Articular chondrocyte of knee joint (primary cell): Measurements from ENCODE around the gene LRRC14B. TPM values are rescaled to one million over a fixed set of nuclear protein-coding genes. Genes with fewer than 3 reads are reported as not detected.

Experiments used
- small RNA-seq: library from RNA; depleted of rRNA; stranded (forward); fragments of <200 nt; gene quantifications from one replicate; pipeline ENCODE3, GENCODE V24; 2012
- total RNA-seq: library from RNA; depleted of rRNA; stranded (reverse); fragments of >200 nt; gene quantifications from 2 replicates; pipeline ENCODE4 v1.2.3, GENCODE V29; 2012

LRRC14B gene
- total RNA-seq: not detected in 2 replicates

GRCh38 chr5:191036-191948, at the start of gene LRRC14B:
TSS of gene LRRC14B (plus strand) at chr5:191495. CDS start at chr5:191539, 44 bp downstream.

GRCh38 chr5:217494-218456, 26.5 kb downstream of the LRRC14B start, which contains the start of the genes CCDC127 and SDHA:
TSS of gene CCDC127 (minus strand) at chr5:218153. CDS start at chr5:216849, 1,304 bp downstream.
TSS of gene SDHA (plus strand) at chr5:218320. CDS start at chr5:218356, 36 bp downstream.

Small RNAs within 50 kb of the gene (small RNA-seq; reads per million reads assigned to genes)
- not detected for gene RF00019

Other genes with a start within 250 kb of the LRRC14B start
- gene PLEKHG4B, start 99.3 kb upstream of the LRRC14B start, total RNA-seq: under 0.01 TPM in 2 replicates
- gene CCDC127, start 26.7 kb downstream of the LRRC14B start, total RNA-seq: 8.1 and 8.2 TPM in 2 replicates
- 95.6 and 112 TPM in 2 replicates for gene SDHA, start 26.8 kb downstream of the LRRC14B start, total RNA-seq
- gene PDCD6, start 80.2 kb downstream of the LRRC14B start, total RNA-seq: 68.6 and 81.8 TPM in 2 replicates
- gene AHRR, start 130.2 kb downstream of the LRRC14B start, total RNA-seq: 20.1 and 21.1 TPM in 2 replicates